Measurements from ENCODE around the gene ZNF124. TPM values are rescaled to one million over a fixed set of nuclear protein-coding genes. Genes with fewer than 3 reads are reported as not detected.

The ZNF124 gene
- total RNA-seq, 3 donors from 2014 or later = 16.8 to 54.2 (median 46.5) TPM

Other genes starting within 250 kb of the ZNF124 start
- gene AHCTF1, start 240.1 kb downstream of the ZNF124 start, total RNA-seq = 10 to 100 TPM; 44.9 to 82.2 (median 55.9) TPM
- gene ZNF695, start 164.0 kb downstream of the ZNF124 start, total RNA-seq = 1 to 10 TPM in 2 of 3 donors, not detected in 1; 1.0 to 1.1 TPM
- 1 to 10 TPM; 2.1 to 8.0 (median 4.9) TPM for gene ZNF670, start 93.2 kb downstream of the ZNF124 start, total RNA-seq
- 10 to 100 TPM in 2 of 3 donors, 1 to 10 TPM in 1; 5.9 to 11.7 (median 11.5) TPM for gene ZNF669, start 67.7 kb downstream of the ZNF124 start, total RNA-seq
- not detected for gene VN1R5, start 84.1 kb upstream of the ZNF124 start, total RNA-seq
- gene ZNF496, start 159.8 kb upstream of the ZNF124 start, total RNA-seq = 10 to 100 TPM; 29.4 to 39.4 (median 31.1) TPM
- 1 to 10 TPM in 2 of 3 donors, under 1 TPM in 1; 0.66 to 7.8 (median 3.2) TPM for gene NLRP3, start 244.2 kb upstream of the ZNF124 start, total RNA-seq